ENCODE measurements around the gene FRY.
A peak's percentile ranks its signal among the peaks of the same experiment; 100 is the strongest.

The FRY gene

DNA sequence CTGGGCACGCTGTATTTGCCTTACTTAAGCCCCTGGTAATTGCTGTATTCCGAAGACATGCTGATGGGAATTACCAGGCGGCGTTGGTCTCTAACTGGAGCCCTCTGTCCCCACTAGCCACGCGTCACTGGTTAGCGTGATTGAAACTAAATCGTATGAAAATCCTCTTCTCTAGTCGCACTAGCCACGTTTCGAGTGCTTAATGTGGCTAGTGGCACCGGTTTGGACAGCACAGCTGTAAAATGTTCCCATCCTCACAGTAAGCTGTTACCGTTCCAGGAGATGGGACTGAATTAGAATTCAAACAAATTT, 284.4 kb downstream of the FRY start:
- no peaks in the 10 kb centered on the region for H3K9me3 ChIP-seq (ENCODE audit: control insufficient read depth, low read length)
- no peak overlapping the region for H3K9ac ChIP-seq
- peak overlapping the region; percentile 79 for H3K4me3 ChIP-seq (ENCODE audit: low read depth, low read length)
- no peaks in the 10 kb centered on the region for H3K4me1 ChIP-seq
- no peaks in the 10 kb centered on the region for H3K36me3 ChIP-seq (ENCODE audit: control insufficient read depth, insufficient read depth, low read length)
- no peaks in the 10 kb centered on the region for H3K79me2 ChIP-seq
- TF ChIP-seq, protein P1, sequence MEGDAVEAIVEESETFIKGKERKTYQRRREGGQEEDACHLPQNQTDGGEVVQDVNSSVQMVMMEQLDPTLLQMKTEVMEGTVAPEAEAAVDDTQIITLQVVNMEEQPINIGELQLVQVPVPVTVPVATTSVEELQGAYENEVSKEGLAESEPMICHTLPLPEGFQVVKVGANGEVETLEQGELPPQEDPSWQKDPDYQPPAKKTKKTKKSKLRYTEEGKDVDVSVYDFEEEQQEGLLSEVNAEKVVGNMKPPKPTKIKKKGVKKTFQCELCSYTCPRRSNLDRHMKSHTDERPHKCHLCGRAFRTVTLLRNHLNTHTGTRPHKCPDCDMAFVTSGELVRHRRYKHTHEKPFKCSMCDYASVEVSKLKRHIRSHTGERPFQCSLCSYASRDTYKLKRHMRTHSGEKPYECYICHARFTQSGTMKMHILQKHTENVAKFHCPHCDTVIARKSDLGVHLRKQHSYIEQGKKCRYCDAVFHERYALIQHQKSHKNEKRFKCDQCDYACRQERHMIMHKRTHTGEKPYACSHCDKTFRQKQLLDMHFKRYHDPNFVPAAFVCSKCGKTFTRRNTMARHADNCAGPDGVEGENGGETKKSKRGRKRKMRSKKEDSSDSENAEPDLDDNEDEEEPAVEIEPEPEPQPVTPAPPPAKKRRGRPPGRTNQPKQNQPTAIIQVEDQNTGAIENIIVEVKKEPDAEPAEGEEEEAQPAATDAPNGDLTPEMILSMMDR (IDR thresholded peaks at IDR 0.05) = no peak
- peak overlapping the region; percentile 95 for H3K4me2 ChIP-seq (ENCODE audit: low read length)
- H2AFZ ChIP-seq = peak overlapping the region; percentile 100
- H3K27ac ChIP-seq = peak overlapping the region; percentile 39
- H3K27me3 ChIP-seq (ENCODE audit: control insufficient read depth, insufficient read depth, low read length) = no peaks in the 10 kb centered on the region

DNA sequence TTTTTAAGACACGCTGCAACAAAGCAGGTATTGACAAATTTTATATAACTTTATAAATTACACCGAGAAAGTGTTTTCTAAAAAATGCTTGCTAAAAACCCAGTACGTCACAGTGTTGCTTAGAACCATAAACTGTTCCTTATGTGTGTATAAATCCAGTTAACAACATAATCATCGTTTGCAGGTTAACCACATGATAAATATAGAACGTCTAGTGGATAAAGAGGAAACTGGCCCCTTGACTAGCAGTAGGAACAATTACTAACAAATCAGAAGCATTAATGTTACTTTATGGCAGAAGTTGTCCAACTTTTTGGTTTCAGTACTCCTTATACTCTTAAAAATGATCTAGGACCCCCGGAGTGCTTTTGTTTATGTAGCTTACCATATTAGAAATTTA, 284.9 kb downstream of the FRY start:
- Histone ChIP-seq H3K36me3 (ENCODE audit: control insufficient read depth, insufficient read depth, low read length) (no peaks in the 10 kb centered on the region), H3K27ac (peak overlapping the region; percentile 39), H3K9me3 (ENCODE audit: control insufficient read depth, low read length) (no peaks in the 10 kb centered on the region), H3K4me3 (ENCODE audit: low read depth, low read length) (no peak overlapping the region), H3K4me1 (no peaks in the 10 kb centered on the region), H3K27me3 (ENCODE audit: control insufficient read depth, insufficient read depth, low read length) (no peaks in the 10 kb centered on the region), H3K9ac (no peak overlapping the region), H2AFZ (peak overlapping the region; percentile 100), H3K79me2 (no peaks in the 10 kb centered on the region), H3K4me2 (ENCODE audit: low read length) (no peak overlapping the region)
- TF ChIP-seq, protein P1 (IDR thresholded peaks at IDR 0.05) = no peak

DNA sequence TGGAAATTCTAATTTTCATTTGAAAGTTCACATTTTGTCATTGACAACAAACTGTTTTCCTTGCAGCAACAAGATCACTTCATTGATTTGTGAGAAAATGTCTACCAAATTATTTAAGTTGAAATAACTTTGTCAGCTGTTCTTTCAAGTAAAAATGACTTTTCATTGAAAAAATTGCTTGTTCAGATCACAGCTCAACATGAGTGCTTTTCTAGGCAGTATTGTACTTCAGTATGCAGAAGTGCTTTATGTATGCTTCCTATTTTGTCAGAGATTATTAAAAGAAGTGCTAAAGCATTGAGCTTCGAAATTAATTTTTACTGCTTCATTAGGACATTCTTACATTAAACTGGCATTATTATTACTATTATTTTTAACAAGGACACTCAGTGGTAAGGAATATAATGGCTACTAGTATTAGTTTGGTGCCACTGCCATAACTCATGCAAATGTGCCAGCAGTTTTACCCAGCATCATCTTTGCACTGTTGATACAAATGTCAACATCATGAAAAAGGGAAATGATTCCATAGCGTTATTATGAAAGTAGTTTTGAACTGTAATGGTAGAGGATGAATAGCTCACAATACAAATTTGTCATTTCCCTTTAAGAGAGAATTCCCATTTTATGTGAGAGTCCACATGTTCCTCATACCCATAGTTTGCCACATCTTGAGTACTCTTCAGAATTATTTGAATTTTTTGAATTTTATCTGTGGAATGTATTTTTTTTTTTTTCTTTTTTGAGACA, 286.3 kb downstream of the FRY start:
- Histone ChIP-seq H3K4me1 (no peaks in the 10 kb centered on the region), H3K36me3 (ENCODE audit: control insufficient read depth, insufficient read depth, low read length) (no peaks in the 10 kb centered on the region), H3K4me3 (ENCODE audit: low read depth, low read length) (no peak overlapping the region), H3K9ac (no peak overlapping the region), H3K9me3 (ENCODE audit: control insufficient read depth, low read length) (no peaks in the 10 kb centered on the region), H2AFZ (no peak overlapping the region), H3K27me3 (ENCODE audit: control insufficient read depth, insufficient read depth, low read length) (no peaks in the 10 kb centered on the region), H3K4me2 (ENCODE audit: low read length) (no peak overlapping the region), H3K79me2 (no peaks in the 10 kb centered on the region), H3K27ac (no peak overlapping the region)
- TF ChIP-seq, protein P1 (IDR thresholded peaks at IDR 0.05) = no peak

DNA sequence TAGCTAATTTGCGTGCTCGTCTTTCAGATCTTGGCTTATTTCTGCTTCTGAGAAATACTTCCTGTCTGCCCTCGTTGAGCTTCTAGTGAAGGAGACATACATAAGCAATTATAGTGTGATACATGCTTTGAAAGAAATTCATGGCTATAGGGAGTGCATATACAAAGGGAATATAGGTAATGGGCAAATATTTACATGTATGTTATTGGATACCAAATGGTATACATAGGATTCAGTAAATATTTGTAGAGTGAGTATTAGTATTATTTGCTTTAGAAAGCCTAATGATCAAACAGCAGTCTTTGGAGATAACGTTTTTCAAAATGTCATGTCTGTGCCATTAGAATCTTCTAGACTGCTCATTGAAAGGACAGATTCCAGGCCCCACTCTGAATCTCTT, 289.0 kb downstream of the FRY start:
- H3K27ac ChIP-seq = no peak overlapping the region
- H3K36me3 ChIP-seq (ENCODE audit: control insufficient read depth, insufficient read depth, low read length) = no peaks in the 10 kb centered on the region
- no peak overlapping the region for H3K4me3 ChIP-seq (ENCODE audit: low read depth, low read length)
- H3K4me2 ChIP-seq (ENCODE audit: low read length) = no peak overlapping the region
- TF ChIP-seq, protein P1 (IDR thresholded peaks at IDR 0.05) = no peak
- H2AFZ ChIP-seq = no peak overlapping the region
- no peaks in the 10 kb centered on the region for H3K79me2 ChIP-seq
- H3K9me3 ChIP-seq (ENCODE audit: control insufficient read depth, low read length) = no peaks in the 10 kb centered on the region
- no peaks in the 10 kb centered on the region for H3K4me1 ChIP-seq
- no peaks in the 10 kb centered on the region for H3K27me3 ChIP-seq (ENCODE audit: control insufficient read depth, insufficient read depth, low read length)
- H3K9ac ChIP-seq = no peak overlapping the region

DNA sequence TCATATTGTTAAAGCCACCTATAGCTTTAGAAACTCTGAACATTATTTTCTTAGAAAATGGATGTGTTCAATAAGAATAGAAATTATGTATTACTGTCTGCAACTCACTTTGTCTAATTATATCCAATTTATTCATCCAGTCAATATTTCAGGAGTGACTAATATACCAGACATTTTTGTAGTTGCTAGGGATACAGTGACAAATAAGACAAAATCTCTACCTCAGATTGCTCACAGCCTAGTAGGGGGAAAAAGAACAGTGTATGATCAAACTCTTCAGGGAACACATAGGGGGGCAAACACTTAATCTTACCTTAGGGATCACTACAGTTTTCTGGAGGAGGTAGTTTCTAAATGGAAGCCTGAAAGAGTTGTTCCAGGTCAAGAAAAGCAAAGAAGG, 292.3 kb downstream of the FRY start:
- Histone ChIP-seq H3K9ac (no peak overlapping the region), H3K9me3 (ENCODE audit: control insufficient read depth, low read length) (no peaks in the 10 kb centered on the region), H3K79me2 (no peaks in the 10 kb centered on the region), H3K27me3 (ENCODE audit: control insufficient read depth, insufficient read depth, low read length) (no peaks in the 10 kb centered on the region), H3K4me1 (no peaks in the 10 kb centered on the region), H2AFZ (no peak overlapping the region), H3K4me2 (ENCODE audit: low read length) (no peak overlapping the region), H3K36me3 (ENCODE audit: control insufficient read depth, insufficient read depth, low read length) (no peaks in the 10 kb centered on the region), H3K4me3 (ENCODE audit: low read depth, low read length) (no peak overlapping the region), H3K27ac (no peak overlapping the region)
- TF ChIP-seq, protein P1 (IDR thresholded peaks at IDR 0.05) = no peak

All from parathyroid adenoma (tissue), 2 donors.